ENCODE data around the gene RBFOX1.

RBFOX1 gene

GRCh38 chr16:7330709-7331108 lies 1.9 kb upstream of the RBFOX1 start:
- Histone ChIP-seq H2BK12ac (ENCODE audit: low read length) (no peak overlapping the region), H2BK5ac (ENCODE audit: low read length) (no peak overlapping the region), H3K36me3 (replicated peaks in 1 of 2; ENCODE audit: control insufficient read depth in 2 of 2, insufficient read depth in 2 of 2, low read length in 2 of 2) (no peaks in the 10 kb centered on the region), H4K91ac (ENCODE audit: low read depth, low read length, poor library complexity) (no peak overlapping the region), H2BK15ac (ENCODE audit: low read length) (no peak overlapping the region), H4K8ac (ENCODE audit: low read depth, low read length) (no peak overlapping the region), H3K4ac (ENCODE audit: low read length) (no peak overlapping the region), H3K27me3 (ENCODE audit: control insufficient read depth in 3 of 3, insufficient read depth in 3 of 3, low read depth in 1 of 3, low read length in 3 of 3) (peaks cover 0 to 2% (median 0%) of the 10 kb centered on the region in 3 experiments), H3K27ac (replicated peaks; ENCODE audit: low read length) (no peak overlapping the region), H2BK120ac (ENCODE audit: low read depth, low read length) (no peak overlapping the region), H3K4me2 (ENCODE audit: insufficient read depth, low read length, poor library complexity, severe bottlenecking) (no peak overlapping the region), H3K4me1 (ENCODE audit: control insufficient read depth in 2 of 2, insufficient read depth in 1 of 2, low read depth in 1 of 2, low read length in 2 of 2) (peaks cover 0 to 2% of the 10 kb centered on the region in 2 donors), H3K9me3 (replicated peaks in 1 of 2; ENCODE audit: control insufficient read depth in 2 of 2, insufficient read depth in 1 of 2, low read depth in 1 of 2, low read length in 2 of 2) (no peaks in the 10 kb centered on the region), H3K79me1 (ENCODE audit: low read depth, low read length) (no peaks in the 10 kb centered on the region), H3K9ac (ENCODE audit: low read depth, low read length, poor library complexity) (no peak overlapping the region), H3K23ac (ENCODE audit: low read depth, low read length, poor library complexity) (no peak overlapping the region), H3K18ac (ENCODE audit: low read length) (no peak overlapping the region), H3K4me3 (ENCODE audit: low read length in 2 of 2) (no peak overlapping the region), H2AK5ac (ENCODE audit: low read depth, low read length) (no peak overlapping the region), H2AFZ (ENCODE audit: low read length) (no peak overlapping the region), H3K14ac (ENCODE audit: low read length) (no peak overlapping the region)
- DNase-seq (ENCODE audit: low spot score) = no peak
- no CpG with 5 or more reads among the region's 8 CpGs for WGBS, 2 donors (ENCODE audit: extremely low coverage in 2 of 2, insufficient read length in 2 of 2, insufficient replicate concordance in 1 of 2)

- WGBS, 2 donors (ENCODE audit: extremely low coverage in 2 of 2, insufficient read length in 2 of 2, insufficient replicate concordance in 1 of 2) = no CpG with 5 or more reads among the region's 6 CpGs
- Histone ChIP-seq H2AFZ (ENCODE audit: low read length) (no peak overlapping the region), H2BK12ac (ENCODE audit: low read length) (no peak overlapping the region), H3K27me3 (ENCODE audit: control insufficient read depth in 3 of 3, insufficient read depth in 3 of 3, low read depth in 1 of 3, low read length in 3 of 3) (peaks cover 0 to 2% (median 0%) of the 10 kb centered on the region in 3 experiments), H2BK15ac (ENCODE audit: low read length) (no peak overlapping the region), H4K91ac (ENCODE audit: low read depth, low read length, poor library complexity) (no peak overlapping the region), H3K4me3 (ENCODE audit: low read length in 2 of 2) (no peak overlapping the region), H3K4ac (ENCODE audit: low read length) (no peak overlapping the region), H2BK120ac (ENCODE audit: low read depth, low read length) (no peak overlapping the region), H3K14ac (ENCODE audit: low read length) (no peak overlapping the region), H4K8ac (ENCODE audit: low read depth, low read length) (no peak overlapping the region), H3K27ac (replicated peaks; ENCODE audit: low read length) (no peak overlapping the region), H3K4me1 (ENCODE audit: control insufficient read depth in 2 of 2, insufficient read depth in 1 of 2, low read depth in 1 of 2, low read length in 2 of 2) (peaks cover 0 to 2% of the 10 kb centered on the region in 2 donors), H2AK5ac (ENCODE audit: low read depth, low read length) (no peak overlapping the region), H3K4me2 (ENCODE audit: insufficient read depth, low read length, poor library complexity, severe bottlenecking) (no peak overlapping the region), H3K79me1 (ENCODE audit: low read depth, low read length) (no peaks in the 10 kb centered on the region), H2BK5ac (ENCODE audit: low read length) (no peak overlapping the region), H3K9ac (ENCODE audit: low read depth, low read length, poor library complexity) (no peak overlapping the region), H3K36me3 (replicated peaks in 1 of 2; ENCODE audit: control insufficient read depth in 2 of 2, insufficient read depth in 2 of 2, low read length in 2 of 2) (no peaks in the 10 kb centered on the region), H3K9me3 (replicated peaks in 1 of 2; ENCODE audit: control insufficient read depth in 2 of 2, insufficient read depth in 1 of 2, low read depth in 1 of 2, low read length in 2 of 2) (no peaks in the 10 kb centered on the region), H3K18ac (ENCODE audit: low read length) (no peak overlapping the region), H3K23ac (ENCODE audit: low read depth, low read length, poor library complexity) (no peak overlapping the region)
- DNase-seq (ENCODE audit: low spot score) = no peak
Observed at GRCh38 chr16:7331997-7332396, 648 bp upstream of the RBFOX1 start.

- Histone ChIP-seq H3K36me3 (replicated peaks in 1 of 2; ENCODE audit: control insufficient read depth in 2 of 2, insufficient read depth in 2 of 2, low read length in 2 of 2) (no peaks in the 10 kb centered on the region), H2BK5ac (ENCODE audit: low read length) (no peak overlapping the region), H3K4me2 (ENCODE audit: insufficient read depth, low read length, poor library complexity, severe bottlenecking) (no peak overlapping the region), H3K4me1 (ENCODE audit: control insufficient read depth in 2 of 2, insufficient read depth in 1 of 2, low read depth in 1 of 2, low read length in 2 of 2) (peaks cover 0 to 2% of the 10 kb centered on the region in 2 donors), H3K23ac (ENCODE audit: low read depth, low read length, poor library complexity) (no peak overlapping the region), H3K27ac (replicated peaks; ENCODE audit: low read length) (no peak overlapping the region), H3K79me1 (ENCODE audit: low read depth, low read length) (no peaks in the 10 kb centered on the region), H2BK15ac (ENCODE audit: low read length) (no peak overlapping the region), H3K4ac (ENCODE audit: low read length) (no peak overlapping the region), H2AK5ac (ENCODE audit: low read depth, low read length) (no peak overlapping the region), H3K27me3 (ENCODE audit: control insufficient read depth in 3 of 3, insufficient read depth in 3 of 3, low read depth in 1 of 3, low read length in 3 of 3) (peaks cover 0 to 2% (median 0%) of the 10 kb centered on the region in 3 experiments), H3K9me3 (replicated peaks in 1 of 2; ENCODE audit: control insufficient read depth in 2 of 2, insufficient read depth in 1 of 2, low read depth in 1 of 2, low read length in 2 of 2) (no peaks in the 10 kb centered on the region), H4K8ac (ENCODE audit: low read depth, low read length) (no peak overlapping the region), H2BK120ac (ENCODE audit: low read depth, low read length) (no peak overlapping the region), H3K4me3 (ENCODE audit: low read length in 2 of 2) (no peak overlapping the region), H2AFZ (ENCODE audit: low read length) (no peak overlapping the region), H3K18ac (ENCODE audit: low read length) (no peak overlapping the region), H3K9ac (ENCODE audit: low read depth, low read length, poor library complexity) (no peak overlapping the region), H4K91ac (ENCODE audit: low read depth, low read length, poor library complexity) (no peak overlapping the region), H2BK12ac (ENCODE audit: low read length) (no peak overlapping the region), H3K14ac (ENCODE audit: low read length) (no peak overlapping the region)
- DNase-seq (ENCODE audit: low spot score) = no peak
- no CpG with 5 or more reads among the region's 6 CpGs for WGBS, 2 donors (ENCODE audit: extremely low coverage in 2 of 2, insufficient read length in 2 of 2, insufficient replicate concordance in 1 of 2)
Observed at GRCh38 chr16:7333180-7333725, 608 bp downstream of the RBFOX1 start.

- H3K9ac ChIP-seq (ENCODE audit: low read depth, low read length, poor library complexity) = no peak overlapping the region
- H3K79me1 ChIP-seq (ENCODE audit: low read depth, low read length) = no peaks in the 10 kb centered on the region
- no peaks in the 10 kb centered on the region for H3K9me3 ChIP-seq (replicated peaks in 1 of 2; ENCODE audit: control insufficient read depth in 2 of 2, insufficient read depth in 1 of 2, low read depth in 1 of 2, low read length in 2 of 2)
- H2BK5ac ChIP-seq (ENCODE audit: low read length) = no peak overlapping the region
- no peak overlapping the region for H3K4me2 ChIP-seq (ENCODE audit: insufficient read depth, low read length, poor library complexity, severe bottlenecking)
- H3K27me3 ChIP-seq (ENCODE audit: control insufficient read depth in 3 of 3, insufficient read depth in 3 of 3, low read depth in 1 of 3, low read length in 3 of 3) = peaks cover 0 to 2% (median 0%) of the 10 kb centered on the region in 3 experiments
- H4K91ac ChIP-seq (ENCODE audit: low read depth, low read length, poor library complexity) = no peak overlapping the region
- no peak overlapping the region for H2AK5ac ChIP-seq (ENCODE audit: low read depth, low read length)
- no peak for DNase-seq (ENCODE audit: low spot score)
- no peak overlapping the region for H2BK120ac ChIP-seq (ENCODE audit: low read depth, low read length)
- H3K23ac ChIP-seq (ENCODE audit: low read depth, low read length, poor library complexity) = no peak overlapping the region
- H4K8ac ChIP-seq (ENCODE audit: low read depth, low read length) = no peak overlapping the region
- no peaks in the 10 kb centered on the region for H3K36me3 ChIP-seq (replicated peaks in 1 of 2; ENCODE audit: control insufficient read depth in 2 of 2, insufficient read depth in 2 of 2, low read length in 2 of 2)
- no peak overlapping the region for H2AFZ ChIP-seq (ENCODE audit: low read length)
- H2BK15ac ChIP-seq (ENCODE audit: low read length) = no peak overlapping the region
- H3K4me1 ChIP-seq (ENCODE audit: control insufficient read depth in 2 of 2, insufficient read depth in 1 of 2, low read depth in 1 of 2, low read length in 2 of 2) = peaks cover 0 to 2% of the 10 kb centered on the region in 2 donors
- WGBS, 2 donors (ENCODE audit: extremely low coverage in 2 of 2, insufficient read length in 2 of 2, insufficient replicate concordance in 1 of 2) = no CpG with 5 or more reads among the region's 3 CpGs
- H3K4me3 ChIP-seq (ENCODE audit: low read length in 2 of 2) = no peak overlapping the region
- no peak overlapping the region for H3K14ac ChIP-seq (ENCODE audit: low read length)
- H3K27ac ChIP-seq (replicated peaks; ENCODE audit: low read length) = no peak overlapping the region
- no peak overlapping the region for H2BK12ac ChIP-seq (ENCODE audit: low read length)
- H3K4ac ChIP-seq (ENCODE audit: low read length) = no peak overlapping the region
- H3K18ac ChIP-seq (ENCODE audit: low read length) = no peak overlapping the region
Observed at GRCh38 chr16:7334801-7335560, 2.3 kb downstream of the RBFOX1 start.
